Pancreas (tissue), 10 donors: ENCODE results near the gene CEP350. TPM values are rescaled to one million over a fixed set of nuclear protein-coding genes. Genes with fewer than 3 reads are reported as not detected.

Experiments
- ATAC-seq, 4 donors: fragments of 200-7000 bp; cut with Tn5 transposase; one replicate each; pipeline versions ENCODE4 v1.8.0 to v1.9.1; 2020; ENCODE audit warnings: mild to moderate bottlenecking in 4 of 4, moderate library complexity in 4 of 4
- DNase-seq, 6 donors: peaks; one replicate each; pipeline ENCODE4 v3.0.0-alpha.2; 2020
- FAIRE-seq: peaks from 2 replicates; lab custom pipeline; 2012; peaks lifted over from hg19 to GRCh38; lab: Jason Lieb, UNC
- H3K27ac ChIP-seq, 4 donors: fragments of 200-600 bp; sonication (generic); 1 replicate in 3 of 4; 2 replicates in 1 of 4; pipeline versions ENCODE4 v1.5.0 to v1.8.0; 2020
- H3K27me3 ChIP-seq, 4 donors: fragments of 200-600 bp; one replicate each; pipeline ENCODE4 v1.8.0; 2021
- H3K36me3 ChIP-seq, 3 donors: fragments of 200-600 bp; sonication (generic) in 1 of 3; one replicate each; pipeline versions ENCODE4 v1.5.0 to v1.8.0; 2020 to 2021
- H3K4me1 ChIP-seq, 3 donors: fragments of 200-600 bp; one replicate each; pipeline ENCODE4 v1.8.0; 2021
- H3K4me3 ChIP-seq, 4 donors: fragments of 200-600 bp; sonication (generic) in 2 of 4; one replicate each; pipeline versions ENCODE4 v1.5.0 to v1.8.0; 2020 to 2021
- H3K9me3 ChIP-seq, 4 donors: fragments of 200-600 bp; one replicate each; pipeline ENCODE4 v1.8.0; 2021
- WGBS, 2 donors: extraction: QIAGEN DNeasy Blood & Tissue Kit; methylation state at CpG; one replicate each; pipeline ENCODE4 v1.1.7; 2013; 5-methylcytosine and 5-hydroxymethylcytosine counted together
- intact Hi-C, 3 donors: fragments of 100-400 bp; cut with DNase I; formaldehyde crosslinking; loops; one replicate each; pipeline versions ENCODE4 v1.11.1 to v1.14.2; 2022
- polyA plus RNA-seq, 2 donors: library from polyadenylated mRNA; stranded (reverse); fragments of 200-250 nt; gene quantifications; one replicate each; pipeline ENCODE4 v1.2.3, GENCODE V29; 2013
- total RNA-seq, 6 donors: library from RNA; stranded (reverse); fragmentation: NEBNext Ultra II Directional in 4 of 6; extraction: Animal tissue kit (Norgen Biotek cat#: 25700) in 4 of 6; gene quantifications; one replicate each; pipeline versions ENCODE4 v1.2.1 to v1.2.4, GENCODE V29; 2021 to 2023
- TF ChIP-seq, protein P1 (sequence below), 4 donors: fragments of 200-600 bp; sonication (generic) in 3 of 4; IDR thresholded peaks; one replicate each; pipeline versions ENCODE4 v1.5.0 to v1.8.0; 2021; ENCODE audit warnings: antibody characterized with exemption in 4 of 4
- donor health status: healthy with polysubstance abuse.
- donor health status: DM: no; HTN: no; CAD: no; lungs with moderate emphysema.
- donor health status: DM: no; HTN: no; CAD: no.
- donor health status: control.
- donor health status: control.
- donor health status: Bipolar disorder and iron deficiency.
- donor health status: DM: yes; HTN: yes; CAD: no.
- donor health status: DM: no; HTN: no; CAD: no.
- donor health status: DM: no; HTN: no; CAD: no.
- donor health status: DM: yes; HTN: yes; CAD: no.

The CEP350 gene
- total and polyA plus RNA-seq, 8 donors: 4.6 to 30.8 (median 21.4) TPM

DNA sequence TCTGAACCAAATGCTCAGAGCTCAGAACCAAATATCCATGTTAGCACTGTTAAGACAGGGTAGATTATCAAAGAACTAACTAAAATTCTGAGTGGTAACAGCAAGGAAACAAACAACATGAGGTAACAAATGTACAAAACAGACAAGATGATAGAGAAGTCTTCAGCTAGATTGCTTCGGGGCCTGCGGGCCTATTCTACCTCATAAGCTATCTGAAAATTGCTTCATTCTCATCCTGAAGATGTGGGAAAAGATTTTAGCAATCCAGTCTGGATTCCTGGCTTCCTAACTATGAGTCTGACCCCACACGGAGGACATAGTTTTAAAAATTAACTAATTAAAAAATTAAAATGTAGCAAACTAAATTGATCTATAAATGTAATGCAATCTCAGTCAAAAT is 190.8 kb downstream of the CEP350 start:
- Histone ChIP-seq H3K27ac (no peak overlapping the region), H3K4me1 (no peaks in the 10 kb centered on the region), H3K9me3 (no peaks in the 10 kb centered on the region), H3K36me3 (no peaks in the 10 kb centered on the region), H3K4me3 (no peak overlapping the region), H3K27me3 (no peaks in the 10 kb centered on the region)
- WGBS, 2 donors: 71 to 85% methylated on average over 3 of the region's 3 CpGs
- intact Hi-C loops: no loop called here
- TF ChIP-seq, protein P1, sequence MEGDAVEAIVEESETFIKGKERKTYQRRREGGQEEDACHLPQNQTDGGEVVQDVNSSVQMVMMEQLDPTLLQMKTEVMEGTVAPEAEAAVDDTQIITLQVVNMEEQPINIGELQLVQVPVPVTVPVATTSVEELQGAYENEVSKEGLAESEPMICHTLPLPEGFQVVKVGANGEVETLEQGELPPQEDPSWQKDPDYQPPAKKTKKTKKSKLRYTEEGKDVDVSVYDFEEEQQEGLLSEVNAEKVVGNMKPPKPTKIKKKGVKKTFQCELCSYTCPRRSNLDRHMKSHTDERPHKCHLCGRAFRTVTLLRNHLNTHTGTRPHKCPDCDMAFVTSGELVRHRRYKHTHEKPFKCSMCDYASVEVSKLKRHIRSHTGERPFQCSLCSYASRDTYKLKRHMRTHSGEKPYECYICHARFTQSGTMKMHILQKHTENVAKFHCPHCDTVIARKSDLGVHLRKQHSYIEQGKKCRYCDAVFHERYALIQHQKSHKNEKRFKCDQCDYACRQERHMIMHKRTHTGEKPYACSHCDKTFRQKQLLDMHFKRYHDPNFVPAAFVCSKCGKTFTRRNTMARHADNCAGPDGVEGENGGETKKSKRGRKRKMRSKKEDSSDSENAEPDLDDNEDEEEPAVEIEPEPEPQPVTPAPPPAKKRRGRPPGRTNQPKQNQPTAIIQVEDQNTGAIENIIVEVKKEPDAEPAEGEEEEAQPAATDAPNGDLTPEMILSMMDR (IDR thresholded peaks at IDR 0.05): no peak
- no peak for ATAC-seq
- no peak for DNase-seq
- no peak for FAIRE-seq

DNA sequence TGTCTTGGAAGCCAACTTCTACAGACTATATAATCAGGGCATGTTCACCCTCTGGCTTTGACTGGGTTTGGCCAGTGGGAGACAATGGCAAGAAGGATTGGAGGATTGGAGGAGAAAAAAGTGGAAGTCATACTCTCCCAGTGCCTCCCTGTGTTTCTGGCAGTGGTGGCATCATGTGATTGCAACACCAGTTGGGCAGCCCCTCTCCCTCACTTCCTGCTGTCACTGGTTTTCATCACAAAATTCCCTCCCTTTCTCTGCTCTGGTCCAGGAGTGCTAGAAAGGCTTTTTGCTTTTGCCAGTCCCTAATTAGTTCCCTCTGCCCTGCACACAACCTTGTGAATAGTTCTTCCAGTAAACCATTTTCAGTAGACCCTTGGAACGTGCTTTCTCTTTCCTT is 196.4 kb downstream of the CEP350 start:
- DNase-seq: no peak
- FAIRE-seq: no peak

GRCh38 chr1:180151508-180151907 is 196.9 kb downstream of the CEP350 start:
- Histone ChIP-seq H3K27me3 (no peaks in the 10 kb centered on the region), H3K9me3 (no peaks in the 10 kb centered on the region), H3K4me1 (peaks cover 0 to 11% (median 7%) of the 10 kb centered on the region in 3 donors), H3K4me3 (no peak overlapping the region), H3K36me3 (no peaks in the 10 kb centered on the region), H3K27ac (no peak overlapping the region)
- FAIRE-seq (no peak), ATAC-seq (no peak), DNase-seq (no peak)
- intact Hi-C loops: no loop called here
- WGBS, 2 donors: 66 to 75% methylated on average over 3 of the region's 3 CpGs
- TF ChIP-seq, protein P1 (IDR thresholded peaks at IDR 0.05): no peak

More for the DNA sequence above, 196.4 kb downstream of the CEP350 start:
- H3K4me1 ChIP-seq: peaks cover 0 to 5% (median 4%) of the 10 kb centered on the region in 3 donors
- intact Hi-C loops: no loop called here
- H3K27ac ChIP-seq: no peak overlapping the region
- no peaks in the 10 kb centered on the region for H3K36me3 ChIP-seq
- no peak overlapping the region for H3K4me3 ChIP-seq
- WGBS, 2 donors: 47 to 58% methylated on average over 1 of the region's 1 CpG
- no peaks in the 10 kb centered on the region for H3K27me3 ChIP-seq
- H3K9me3 ChIP-seq: no peaks in the 10 kb centered on the region
- ATAC-seq: no peak
- TF ChIP-seq, protein P1 (IDR thresholded peaks at IDR 0.05): no peak

DNA sequence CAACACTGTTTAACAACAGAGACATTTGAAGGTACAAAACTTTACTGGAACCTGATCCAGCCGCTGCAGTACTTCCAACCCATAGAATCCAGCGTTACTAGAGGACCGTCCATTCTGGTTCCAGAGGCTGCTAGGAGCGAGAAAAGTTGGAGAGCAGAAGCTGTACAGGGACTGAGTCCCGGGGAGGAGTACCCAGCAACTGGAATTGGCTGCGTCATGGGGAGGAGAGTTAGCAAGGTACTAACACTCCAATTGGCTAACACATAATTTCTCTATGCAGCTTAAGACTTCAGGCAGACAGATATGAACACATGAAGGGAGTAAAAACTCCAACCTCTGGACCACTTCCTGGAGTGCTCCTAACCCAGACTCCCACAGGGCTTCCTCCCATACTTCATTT is 198.0 kb downstream of the CEP350 start:
- intact Hi-C loops: no loop called here
- WGBS, 2 donors: 84 to 92% methylated on average over 6 of the region's 6 CpGs

GRCh38 chr1:180153032-180153431 is 198.4 kb downstream of the CEP350 start:
- FAIRE-seq (no peak), DNase-seq (no peak), ATAC-seq (no peak)
- WGBS, 2 donors: 92 to 94% methylated on average over 5 of the region's 5 CpGs
- Histone ChIP-seq H3K4me1 (peaks cover 8 to 20% (median 16%) of the 10 kb centered on the region in 3 donors), H3K27ac (no peak overlapping the region), H3K27me3 (no peaks in the 10 kb centered on the region), H3K9me3 (no peaks in the 10 kb centered on the region), H3K36me3 (no peaks in the 10 kb centered on the region), H3K4me3 (no peak overlapping the region)
- intact Hi-C loops: no loop called here
- TF ChIP-seq, protein P1 (IDR thresholded peaks at IDR 0.05): no peak

More for the DNA sequence above, 198.0 kb downstream of the CEP350 start:
- no peak for FAIRE-seq
- Histone ChIP-seq H3K4me1 (peaks cover 6 to 20% (median 16%) of the 10 kb centered on the region in 3 donors), H3K27me3 (no peaks in the 10 kb centered on the region), H3K4me3 (no peak overlapping the region), H3K27ac (no peak overlapping the region), H3K9me3 (no peaks in the 10 kb centered on the region), H3K36me3 (no peaks in the 10 kb centered on the region)
- no peak for ATAC-seq
- no peak for DNase-seq
- TF ChIP-seq, protein P1 (IDR thresholded peaks at IDR 0.05): no peak
